HEK293 (cell line): Measurements from ENCODE around the gene RGMA.

Experiments used
- CTCF ChIA-PET: fragments of 350-600 bp; formaldehyde crosslinking; extraction: SDS; loops from one replicate; lab custom pipeline; 2021; ENCODE audit warnings: antibody characterized with exemption; lab: Yijun Ruan, JAX
- POLR2A ChIA-PET: fragments of 300-600 bp; formaldehyde crosslinking; extraction: SDS; loops from one replicate; lab custom pipeline; 2020; ENCODE audit warnings: antibody characterized with exemption, inconsistent platforms; lab: Yijun Ruan, JAX
- H3K27ac ChIP-seq: fragments of 200-500 bp; sonication (Bioruptor generic); 2 replicates; pipeline ENCODE4 v1.5.1; 2014; ENCODE audit warnings: low read depth, low read length, control low read depth, inconsistent platforms; ENCODE audit errors: extremely low read depth
- H3K36me3 ChIP-seq, 2 experiments: fragments of 200-500 bp in 1 of 2; sonication (Bioruptor generic) in 1 of 2; 1 replicate in 1 of 2; 2 replicates in 1 of 2; pipeline ENCODE4 v1.5.1; 2014 to 2017; ENCODE audit warnings: inconsistent platforms in 2 of 2, low read length in 2 of 2; ENCODE audit not compliant: control insufficient read depth in 2 of 2, insufficient read depth in 1 of 2
- H3K4me1 ChIP-seq: fragments of 200-500 bp; sonication (Bioruptor generic); 2 replicates; pipeline ENCODE4 v1.5.1; 2014; ENCODE audit warnings: mild to moderate bottlenecking, low read length, inconsistent platforms; ENCODE audit not compliant: control insufficient read depth, insufficient read depth
- H3K4me3 ChIP-seq: 2 replicates; pipeline ENCODE4 v1.5.1; 2011; ENCODE audit warnings: low read depth, mild to moderate bottlenecking, control low read depth, low read length, moderate library complexity
- H3K9me3 ChIP-seq: fragments of 200-500 bp; sonication (Bioruptor generic); 2 replicates; pipeline ENCODE4 v1.5.1; 2014; ENCODE audit warnings: low read depth, low read length, inconsistent platforms; ENCODE audit not compliant: control insufficient read depth, insufficient read depth
- ELK4 ChIP-seq: IDR thresholded peaks from 2 replicates; pipeline ENCODE4 v1.6.1; 2011; ENCODE audit warnings: mild to moderate bottlenecking, low read depth, low read length, borderline replicate concordance
- INSM2 ChIP-seq: fragments of 450-650 bp; formaldehyde crosslinking; IDR thresholded peaks from 2 replicates; pipeline ENCODE4 v1.5.1; 2016; ENCODE audit warnings: missing biosample characterization, missing genetic modification characterization
- KLF8 ChIP-seq: fragments of 450-650 bp; formaldehyde crosslinking; IDR thresholded peaks from 2 replicates; pipeline ENCODE4 v1.5.1; 2016; ENCODE audit warnings: missing biosample characterization, missing genetic modification characterization
- MYNN ChIP-seq: fragments of 450-650 bp; formaldehyde crosslinking; IDR thresholded peaks from 2 replicates; pipeline ENCODE4 v1.5.1; 2016; ENCODE audit warnings: missing biosample characterization, missing genetic modification characterization, borderline replicate concordance
- SALL2 ChIP-seq: fragments of 450-650 bp; formaldehyde crosslinking; IDR thresholded peaks from 2 replicates; pipeline ENCODE4 v1.5.0; 2017; ENCODE audit warnings: missing biosample characterization, mild to moderate bottlenecking, missing genetic modification characterization, borderline replicate concordance
- SCRT1 ChIP-seq: fragments of 450-650 bp; formaldehyde crosslinking; IDR thresholded peaks from 2 replicates; pipeline ENCODE4 v1.5.1; 2016; ENCODE audit warnings: missing biosample characterization, missing genetic modification characterization, borderline replicate concordance
- WT1 ChIP-seq: fragments of 450-650 bp; formaldehyde crosslinking; IDR thresholded peaks from 2 replicates; pipeline ENCODE4 v1.5.1; 2016; ENCODE audit warnings: missing biosample characterization, missing genetic modification characterization
- YY1 ChIP-seq: fragments of 450-650 bp; formaldehyde crosslinking; IDR thresholded peaks from 2 replicates; pipeline ENCODE4 v1.5.1; 2018; ENCODE audit warnings: missing biosample characterization, missing genetic modification characterization
- YY2 ChIP-seq: fragments of 450-650 bp; formaldehyde crosslinking; IDR thresholded peaks from 2 replicates; pipeline ENCODE4 v1.5.1; 2016; ENCODE audit warnings: missing biosample characterization, missing genetic modification characterization
- ZNF184 ChIP-seq: fragments of 450-650 bp; IDR thresholded peaks from 2 replicates; pipeline ENCODE4 v1.5.1; 2018; ENCODE audit warnings: missing biosample characterization, mild to moderate bottlenecking, missing genetic modification characterization
- ZNF221 ChIP-seq: fragments of 450-650 bp; formaldehyde crosslinking; IDR thresholded peaks from 2 replicates; pipeline ENCODE4 v1.5.1; 2017; ENCODE audit warnings: missing biosample characterization, missing genetic modification characterization, borderline replicate concordance
- ZNF280D ChIP-seq: fragments of 450-650 bp; formaldehyde crosslinking; IDR thresholded peaks from 2 replicates; pipeline ENCODE4 v1.5.1; 2016; ENCODE audit warnings: missing biosample characterization, missing genetic modification characterization
- ZNF416 ChIP-seq: fragments of 450-650 bp; formaldehyde crosslinking; IDR thresholded peaks from 2 replicates; pipeline ENCODE4 v1.5.1; 2016; ENCODE audit warnings: missing biosample characterization, missing genetic modification characterization
- ZNF510 ChIP-seq: fragments of 450-650 bp; formaldehyde crosslinking; IDR thresholded peaks from 2 replicates; pipeline ENCODE4 v1.5.1; 2018; ENCODE audit warnings: mild to moderate bottlenecking, missing genetic modification characterization, missing biosample characterization; ENCODE audit not compliant: insufficient replicate concordance
- ZNF529 ChIP-seq: fragments of 450-650 bp; formaldehyde crosslinking; IDR thresholded peaks from 2 replicates; pipeline ENCODE4 v1.5.1; 2017; ENCODE audit warnings: missing genetic modification characterization, missing biosample characterization; ENCODE audit not compliant: insufficient replicate concordance
- ZNF558 ChIP-seq: fragments of 450-650 bp; formaldehyde crosslinking; IDR thresholded peaks from 2 replicates; pipeline ENCODE4 v1.5.1; 2016; ENCODE audit warnings: missing biosample characterization, missing genetic modification characterization
- ZNF621 ChIP-seq: fragments of 450-650 bp; formaldehyde crosslinking; IDR thresholded peaks from 2 replicates; pipeline ENCODE4 v1.5.1; 2017; ENCODE audit warnings: missing biosample characterization, missing genetic modification characterization
- ZNF624 ChIP-seq: fragments of 450-650 bp; formaldehyde crosslinking; IDR thresholded peaks from 2 replicates; pipeline ENCODE4 v1.5.1; 2017; ENCODE audit warnings: missing biosample characterization, missing genetic modification characterization
- ZNF701 ChIP-seq: fragments of 450-650 bp; formaldehyde crosslinking; IDR thresholded peaks from 2 replicates; pipeline ENCODE4 v1.5.1; 2016; ENCODE audit warnings: missing biosample characterization, missing genetic modification characterization
- ZNF776 ChIP-seq: fragments of 450-650 bp; formaldehyde crosslinking; IDR thresholded peaks from 2 replicates; pipeline ENCODE4 v1.5.0; 2017; ENCODE audit warnings: missing biosample characterization, missing genetic modification characterization, borderline replicate concordance

The RGMA gene

GRCh38 chr15:93121973-93122910 is 33.2 kb upstream of the RGMA start:
- H3K9me3 ChIP-seq = no peaks in the 10 kb centered on the region
- CTCF ChIA-PET = interaction anchor here (1.3 kb wide), 1 partner anchor 35 kb away, joined by 3 read pairs; no protein-coding TSS in a partner anchor
- no peak for TF ChIP-seq ZNF624 (tag by site-specific recombination)
- TF ChIP-seq ZNF221 (tag by site-specific recombination) = no peak
- TF ChIP-seq ZNF776 = no peak
- TF ChIP-seq ZNF280D (tag by site-specific recombination) = no peak
- TF ChIP-seq MYNN (tag by site-specific recombination) = no peak
- no peak for TF ChIP-seq INSM2 (tag by site-specific recombination)
- no peak for TF ChIP-seq ZNF621 (tag by site-specific recombination)
- no peak for TF ChIP-seq KLF8
- TF ChIP-seq YY1 (tag by site-specific recombination) = no peak
- no peak for TF ChIP-seq YY2 (tag by site-specific recombination)
- no peak for TF ChIP-seq SCRT1 (tag by site-specific recombination)
- no peak for TF ChIP-seq ZNF558 (tag by site-specific recombination)
- TF ChIP-seq ZNF701 (tag by site-specific recombination) = no peak
- TF ChIP-seq ZNF510 (tag by site-specific recombination) = no peak
- no peak for TF ChIP-seq ZNF529
- no peak for TF ChIP-seq ZNF184 (tag by site-specific recombination)
- no peak for TF ChIP-seq SALL2 (tag by site-specific recombination)
- no peak for TF ChIP-seq WT1
- TF ChIP-seq ELK4 = no peak
- no peak for TF ChIP-seq ZNF416 (tag by site-specific recombination)
- TF ChIP-seq, all 188 proteins: peak for 0
- Histone ChIP-seq H3K27ac (no peak overlapping the region), H3K4me1 (no peaks in the 10 kb centered on the region), H3K36me3 (no peaks in the 10 kb centered on the region), H3K4me3 (no peak overlapping the region)
- POLR2A ChIA-PET = no interaction called here
